GM12878 (cell line): ENCODE measurements around the gene CAMK2B. TPM values are rescaled to one million over a fixed set of nuclear protein-coding genes. Genes with fewer than 3 reads are reported as not detected.

Experiments used
- BACH1 ChIP-seq: fragments of 450-650 bp; IDR thresholded peaks from 2 replicates; pipeline ENCODE4 v1.6.1; 2017; ENCODE audit warnings: mild to moderate bottlenecking, borderline replicate concordance
- CBX5 ChIP-seq: sonication (generic); IDR thresholded peaks from 2 replicates; pipeline ENCODE4 v1.6.1; 2016; ENCODE audit warnings: low read depth, moderate library complexity, mild to moderate bottlenecking, inconsistent platforms
- CHD1 ChIP-seq: IDR thresholded peaks from 2 replicates; pipeline ENCODE4 v1.6.1; 2012; ENCODE audit warnings: low read depth, low read length, improper control_type of control experiment
- CTCF ChIP-seq, 3 experiments: IDR thresholded peaks in 2 of 3; conservative IDR thresholded peaks in 1 of 3; 2 replicates each; pipeline ENCODE4 v1.5.1; 2011; ENCODE audit warnings: low read depth in 3 of 3, low read length in 3 of 3, mild to moderate bottlenecking in 3 of 3, control low read depth in 2 of 3, moderate library complexity in 2 of 3, inconsistent platforms in 1 of 3, mixed read lengths in 1 of 3; ENCODE audit not compliant: control insufficient read depth in 2 of 3, insufficient read depth in 1 of 3; ENCODE audit errors: extremely low read depth in 1 of 3
- DPF2 ChIP-seq: fragments of 450-650 bp; IDR thresholded peaks from 2 replicates; pipeline ENCODE4 v1.6.1; 2017; ENCODE audit warnings: mild to moderate bottlenecking
- E2F8 ChIP-seq: fragments of 450-650 bp; IDR thresholded peaks from 2 replicates; pipeline ENCODE4 v1.6.1; 2018; ENCODE audit warnings: mild to moderate bottlenecking, low read depth, moderate library complexity; ENCODE audit not compliant: partially characterized antibody
- E4F1 ChIP-seq: fragments of 450-650 bp; IDR thresholded peaks from 2 replicates; pipeline ENCODE4 v1.6.1; 2018; ENCODE audit warnings: borderline replicate concordance, mild to moderate bottlenecking; ENCODE audit not compliant: partially characterized antibody
- EGR1 ChIP-seq, 2 experiments: IDR thresholded peaks; 1 replicate in 1 of 2; 2 replicates in 1 of 2; pipeline ENCODE4 v1.6.1; 2011 to 2012; ENCODE audit warnings: low read depth in 2 of 2, low read length in 2 of 2, borderline replicate concordance in 1 of 2, mild to moderate bottlenecking in 1 of 2, moderate library complexity in 1 of 2
- EP300 ChIP-seq, 2 experiments: fragments of 150-350 bp in 1 of 2; IDR thresholded peaks; 2 replicates each; pipeline ENCODE4 v1.6.1; 2011 to 2012; ENCODE audit warnings: low read depth in 2 of 2, low read length in 2 of 2, borderline replicate concordance in 1 of 2, improper control_type of control experiment in 1 of 2, inconsistent platforms in 1 of 2; ENCODE audit not compliant: control insufficient read depth in 1 of 2
- FOXM1 ChIP-seq: IDR thresholded peaks from 2 replicates; pipeline ENCODE4 v1.6.1; 2012; ENCODE audit warnings: low read depth, mild to moderate bottlenecking, inconsistent platforms, low read length, moderate library complexity
- HDAC6 ChIP-seq: fragments of 200-600 bp; sonication (generic); IDR thresholded peaks from one replicate; pipeline ENCODE4 v1.8.0; 2017; ENCODE audit warnings: antibody characterized with exemption; ENCODE audit not compliant: unreplicated experiment
- IRF4 ChIP-seq: IDR thresholded peaks from 2 replicates; pipeline ENCODE4 v1.6.1; 2011; ENCODE audit warnings: low read depth, low read length
- NFYB ChIP-seq: IDR thresholded peaks from 2 replicates; pipeline ENCODE4 v1.6.1; 2011; ENCODE audit warnings: low read depth, mild to moderate bottlenecking, low read length, improper control_type of control experiment, moderate library complexity; ENCODE audit not compliant: insufficient read depth
- NKRF ChIP-seq: fragments of 450-650 bp; conservative IDR thresholded peaks from 2 replicates; pipeline ENCODE4 v1.6.1; 2017; ENCODE audit warnings: mild to moderate bottlenecking, moderate library complexity
- POU2F2 ChIP-seq: IDR thresholded peaks from 3 replicates; pipeline ENCODE4 v1.6.1; 2011; ENCODE audit warnings: low read depth, mild to moderate bottlenecking, low read length, borderline replicate concordance
- SMARCA5 ChIP-seq: fragments of 450-650 bp; IDR thresholded peaks from 2 replicates; pipeline ENCODE4 v1.6.1; 2017; ENCODE audit warnings: mild to moderate bottlenecking
- SP1 ChIP-seq: IDR thresholded peaks from one replicate; pipeline ENCODE4 v1.6.1; 2011; ENCODE audit warnings: low read depth, low read length
- TCF7 ChIP-seq: IDR thresholded peaks from 2 replicates; pipeline ENCODE4 v1.6.1; 2014; ENCODE audit warnings: antibody characterized with exemption, borderline replicate concordance
- YY1 ChIP-seq: IDR thresholded peaks from 2 replicates; pipeline ENCODE4 v1.6.1; 2011; ENCODE audit warnings: low read depth, mild to moderate bottlenecking, low read length
- polyA plus RNA-seq, 11 experiments: library from polyadenylated mRNA; depleted of rRNA in 4 of 11; unstranded in 6 of 11; stranded (reverse) in 5 of 11; fragments of >200 nt; fragmentation: Nextera tagmentation in 4 of 11; fragmentation: Illumina TruSeq in 1 of 11; extraction: Ambion mirVana in 4 of 11; extraction: Trizol in 1 of 11; gene quantifications; 1 replicate in 1 of 11; 2 replicates in 10 of 11; pipeline versions ENCODE4 v1.2.1 to v1.2.3, GENCODE V29; 2011 to 2016; ENCODE audit warnings: inconsistent platforms in 2 of 11, missing spikeins in 2 of 11, low read depth in 1 of 11
- total RNA-seq, 4 experiments: library from RNA; depleted of rRNA in 3 of 4; stranded (reverse); fragments of >200 nt in 3 of 4; fragmentation: Illumina TruSeq in 1 of 4; extraction: Trizol in 1 of 4; gene quantifications; 2 replicates each; pipeline versions ENCODE4 v1.2.1 to v1.2.3, GENCODE V29; 2013 to 2021

The CAMK2B gene
- total and polyA plus RNA-seq, 10 of the 15 experiments (the other 5 are each of a cell fraction or from before 2014, with no cell fraction given), result 0.06 to 0.23 (median 0.11) TPM; not detected in 5

GRCh38 chr7:44257618-44258422 lies 67.6 kb downstream of the CAMK2B start (continued):
- peak; percentile 69 to 93 for TF ChIP-seq EP300 (IDR thresholded peaks at IDR 0.05; ENCODE audit: borderline replicate concordance in 1 of 2, control insufficient read depth in 1 of 2, low read depth in 2 of 2, low read length in 2 of 2)
- peak; percentile 89 for TF ChIP-seq SP1
- no peak for TF ChIP-seq TCF7
- peak; percentile 53; the same call in 1 of the 2 replicates for TF ChIP-seq NKRF
- TF ChIP-seq DPF2, result peak; percentile 95
- peak; percentile 56 for TF ChIP-seq SMARCA5
- TF ChIP-seq BACH1, result peak; percentile 44
- TF ChIP-seq E4F1, result no peak
- peak; percentile 79 for TF ChIP-seq YY1
- no peak for TF ChIP-seq HDAC6
- peak in 1 of 2 experiments; percentile 43; a peak in 2 of 3 replicates for TF ChIP-seq EGR1 (IDR thresholded peaks at IDR 0.05; ENCODE audit: borderline replicate concordance in 1 of 2, low read depth in 2 of 2, low read length in 2 of 2)
- TF ChIP-seq FOXM1, result peak; percentile 97
- TF ChIP-seq CBX5, result no peak; the same call in 1 of the 2 replicates
- peak; percentile 62 for TF ChIP-seq IRF4
- 0 out of 2 replicates have a peak, but pooled peaks have one; percentile 19 for TF ChIP-seq NFYB
- TF ChIP-seq CHD1, result no peak
- peak in 1 of 3 experiments; percentile 14; a peak in 1 of 6 replicates for TF ChIP-seq CTCF (IDR thresholded peaks at IDR 0.05 in 2 of 3, conservative IDR thresholded peaks at IDR 0.05 in 1 of 3; ENCODE audit: control insufficient read depth in 2 of 3, extremely low read depth in 1 of 3, insufficient read depth in 1 of 3, low read depth in 3 of 3, low read length in 3 of 3)
- TF ChIP-seq E2F8, result no peak
- peak; percentile 95; the same call in 2 of the 3 replicates for TF ChIP-seq POU2F2
